Esophagus (tissue), 2 donors: ENCODE data around the gene TJP1. TPM values are rescaled to one million over a fixed set of nuclear protein-coding genes. Genes with fewer than 3 reads are reported as not detected.

Experiments
- H3K27ac ChIP-seq, 2 donors: one replicate each; pipeline ENCODE4 v1.5.1; 2013; ENCODE audit warnings: low read depth in 2 of 2, mild to moderate bottlenecking in 2 of 2, inconsistent platforms in 1 of 2, low read length in 1 of 2, moderate library complexity in 1 of 2
- H3K27me3 ChIP-seq, 2 donors: one replicate each; pipeline ENCODE4 v1.6.1; 2013; ENCODE audit warnings: low read length in 2 of 2, control low read depth in 1 of 2, mild to moderate bottlenecking in 1 of 2; ENCODE audit not compliant: insufficient read depth in 2 of 2, control insufficient read depth in 1 of 2
- H3K36me3 ChIP-seq, 2 donors: one replicate each; pipeline ENCODE4 v1.6.1; 2013; ENCODE audit warnings: low read length in 1 of 2; ENCODE audit not compliant: control insufficient read depth in 2 of 2, insufficient read depth in 2 of 2
- H3K4me1 ChIP-seq, 2 donors: one replicate each; pipeline ENCODE4 v1.6.1; 2013; ENCODE audit warnings: low read length in 1 of 2; ENCODE audit not compliant: control insufficient read depth in 2 of 2, insufficient read depth in 2 of 2
- H3K4me3 ChIP-seq, 2 donors: one replicate each; pipeline ENCODE4 v1.5.1; 2013; ENCODE audit warnings: low read length in 2 of 2, mild to moderate bottlenecking in 2 of 2, low read depth in 1 of 2, moderate library complexity in 1 of 2
- H3K9me3 ChIP-seq, 2 donors: one replicate each; pipeline ENCODE4 v1.6.1; 2013; ENCODE audit warnings: mild to moderate bottlenecking in 2 of 2, low read depth in 1 of 2, low read length in 1 of 2, moderate library complexity in 1 of 2; ENCODE audit not compliant: control insufficient read depth in 2 of 2, insufficient read depth in 1 of 2
- WGBS, 2 donors: extraction: QIAGEN DNeasy Blood & Tissue Kit; methylation state at CpG; one replicate each; pipeline ENCODE4 v1.1.7; 2013; 5-methylcytosine and 5-hydroxymethylcytosine counted together
- polyA plus RNA-seq, 2 donors: library from polyadenylated mRNA; stranded (reverse); fragments of 200-250 nt; gene quantifications; one replicate each; pipeline ENCODE4 v1.2.3, GENCODE V29; 2013
- donor health status: healthy with polysubstance abuse.
- donor health status: Bipolar disorder and iron deficiency.

TJP1 gene
- polyA plus RNA-seq, 2 donors = 43.5 to 47.8 TPM

DNA sequence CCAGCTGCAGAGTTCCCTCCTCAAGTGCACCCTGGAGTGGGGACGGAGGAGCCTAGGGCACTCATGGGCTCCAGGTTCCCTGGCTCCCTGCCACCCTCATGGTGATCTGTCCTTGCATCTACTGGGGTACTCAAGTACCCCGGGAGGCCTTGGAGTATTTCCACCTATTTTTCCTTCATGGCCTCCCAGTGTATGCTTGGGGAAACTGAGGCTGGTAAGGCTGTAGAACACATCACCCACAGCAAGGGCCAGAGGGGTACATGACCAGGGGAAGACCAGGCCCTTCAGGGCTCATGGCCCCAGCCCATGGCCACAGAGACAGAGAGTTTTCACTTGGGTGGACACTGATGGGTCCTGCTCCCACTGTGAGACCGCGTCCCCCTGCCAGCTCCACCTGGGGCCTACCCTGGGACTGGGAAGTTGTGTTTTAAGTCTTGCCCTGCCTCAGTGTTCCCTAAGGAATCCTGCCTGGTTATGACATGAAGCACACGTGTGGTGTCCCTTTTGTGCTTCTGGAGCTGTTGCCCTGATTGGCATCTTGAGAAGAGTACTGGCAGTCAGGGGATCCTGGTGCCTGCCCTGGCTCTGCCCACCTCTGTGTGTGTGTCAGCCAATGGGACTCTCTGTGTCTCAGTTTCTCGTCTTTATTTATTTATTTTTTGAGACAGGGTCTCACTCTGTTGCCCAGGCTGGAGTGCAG, 132.8 kb downstream of the TJP1 start:
- WGBS, 2 donors = 91 to 92% methylated on average over 6 of the region's 6 CpGs
- Histone ChIP-seq H3K9me3 (peaks cover 0 to 2% of the 10 kb centered on the region in 2 donors), H3K36me3 (no peaks in the 10 kb centered on the region), H3K4me1 (peaks cover 0 to 9% of the 10 kb centered on the region in 2 donors), H3K4me3 (no peak overlapping the region), H3K27ac (no peak overlapping the region), H3K27me3 (no peaks in the 10 kb centered on the region)

DNA sequence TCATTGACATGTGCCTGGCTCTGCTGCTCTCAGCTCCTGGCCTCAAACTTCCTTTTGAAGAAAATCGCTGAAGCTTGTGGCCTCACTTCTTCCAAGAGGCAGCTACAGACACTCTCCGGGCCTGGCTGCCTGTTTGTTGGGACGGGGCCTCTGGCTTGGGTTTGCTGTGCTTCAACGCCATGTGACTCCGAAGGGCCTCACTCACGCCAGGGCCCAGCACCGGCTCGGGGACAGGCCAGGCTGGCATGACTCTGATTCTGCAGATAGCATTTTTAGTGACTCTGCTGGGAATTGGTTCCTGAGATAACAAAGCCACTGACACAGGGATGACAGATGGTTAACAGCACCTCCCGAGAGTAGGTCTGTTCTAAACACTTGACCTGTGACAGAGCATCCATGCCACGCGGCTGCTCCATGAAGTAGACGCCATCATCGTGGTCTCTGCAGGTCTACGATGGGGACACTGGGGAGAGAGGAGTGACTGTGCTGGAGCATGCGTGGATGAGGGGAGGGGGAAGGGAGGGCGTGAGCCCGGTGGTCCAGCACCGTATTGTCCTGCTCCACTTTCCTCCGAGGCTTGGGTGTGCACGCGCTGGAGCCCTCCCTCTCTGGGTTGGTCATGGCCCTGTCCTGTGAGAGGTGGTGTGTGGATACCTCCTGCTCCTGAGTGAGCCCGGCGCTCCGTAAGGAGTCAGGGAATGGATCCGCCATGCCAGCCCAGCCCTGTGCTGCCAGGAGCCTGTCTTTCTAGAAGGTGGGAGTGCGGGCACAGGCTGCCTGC, 133.6 kb downstream of the TJP1 start:
- H3K9me3 ChIP-seq = peaks cover 0 to 2% of the 10 kb centered on the region in 2 donors
- 89 to 90% methylated on average over 26 of the region's 26 CpGs for WGBS, 2 donors
- no peak overlapping the region for H3K27ac ChIP-seq
- no peaks in the 10 kb centered on the region for H3K27me3 ChIP-seq
- H3K36me3 ChIP-seq = no peaks in the 10 kb centered on the region
- no peak overlapping the region for H3K4me3 ChIP-seq
- peaks cover 0 to 9% of the 10 kb centered on the region in 2 donors for H3K4me1 ChIP-seq

DNA sequence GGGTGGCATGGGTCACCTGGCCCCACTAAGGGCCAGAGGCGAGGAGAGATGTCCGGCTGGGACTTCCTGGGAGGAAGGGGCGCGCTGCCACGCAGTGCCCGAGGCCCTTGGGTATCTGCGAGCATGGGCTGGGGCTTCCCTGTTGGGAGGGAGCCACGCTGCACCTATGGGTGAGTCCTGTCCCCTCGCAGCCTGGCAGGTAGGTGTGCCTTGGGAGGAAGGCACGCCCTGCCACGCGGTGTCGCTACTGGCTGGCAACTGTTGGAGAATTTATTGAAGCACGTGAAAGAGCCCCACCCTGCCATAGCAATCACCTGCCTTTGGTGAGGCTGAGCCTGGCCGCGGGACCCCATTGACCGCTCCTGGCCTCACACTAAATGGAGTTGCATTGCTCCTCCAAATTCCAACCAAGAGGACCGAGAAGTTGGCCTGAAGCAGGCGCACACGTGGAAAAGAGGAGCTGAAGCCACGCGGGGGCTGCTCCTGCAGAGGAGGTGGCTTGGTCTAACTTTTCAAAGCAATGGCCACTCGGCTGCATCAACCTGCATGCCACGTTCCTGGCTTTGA, 134.2 kb downstream of the TJP1 start:
- WGBS, 2 donors = 61 to 75% methylated on average over 24 of the region's 24 CpGs
- Histone ChIP-seq H3K9me3 (peaks cover 0 to 2% of the 10 kb centered on the region in 2 donors), H3K36me3 (no peaks in the 10 kb centered on the region), H3K27me3 (no peaks in the 10 kb centered on the region), H3K4me3 (no peak overlapping the region), H3K4me1 (peaks cover 0 to 9% of the 10 kb centered on the region in 2 donors), H3K27ac (no peak overlapping the region)

DNA sequence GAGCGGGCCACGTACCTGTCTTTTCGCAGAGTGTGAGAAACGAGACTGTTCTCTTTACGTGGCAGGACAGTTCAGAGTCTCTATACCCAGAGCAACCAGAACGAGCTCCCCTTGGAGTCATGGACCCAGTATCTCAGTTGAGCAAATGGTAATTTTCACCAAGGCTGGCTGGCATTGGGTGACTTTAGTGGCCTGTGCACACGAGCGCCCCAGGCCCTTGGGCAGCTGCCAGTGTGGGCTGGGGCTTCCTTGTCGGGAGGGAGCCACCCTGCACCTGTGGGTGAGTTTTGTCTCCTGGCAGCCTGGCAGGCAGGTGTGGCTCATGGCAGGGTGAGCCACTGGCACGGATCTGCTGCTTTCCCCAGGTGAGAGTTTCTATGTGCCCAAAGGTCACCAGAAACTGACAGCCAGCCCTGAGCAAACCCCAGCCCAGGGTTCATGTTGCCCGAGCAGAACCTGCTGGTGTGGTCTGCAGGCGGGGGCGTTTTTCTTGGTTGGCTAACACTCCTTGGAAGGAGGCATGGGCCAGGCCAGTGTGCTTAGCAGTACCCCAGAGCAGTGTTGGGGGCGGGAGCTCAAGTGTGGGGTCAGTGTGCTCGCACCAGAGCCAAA, 135.0 kb downstream of the TJP1 start:
- Histone ChIP-seq H3K9me3 (peaks cover 0 to 2% of the 10 kb centered on the region in 2 donors), H3K36me3 (no peaks in the 10 kb centered on the region), H3K27ac (no peak overlapping the region), H3K4me1 (peaks cover 0 to 9% of the 10 kb centered on the region in 2 donors), H3K27me3 (no peaks in the 10 kb centered on the region), H3K4me3 (no peak overlapping the region)
- 46 to 49% methylated on average over 15 of the region's 15 CpGs for WGBS, 2 donors

DNA sequence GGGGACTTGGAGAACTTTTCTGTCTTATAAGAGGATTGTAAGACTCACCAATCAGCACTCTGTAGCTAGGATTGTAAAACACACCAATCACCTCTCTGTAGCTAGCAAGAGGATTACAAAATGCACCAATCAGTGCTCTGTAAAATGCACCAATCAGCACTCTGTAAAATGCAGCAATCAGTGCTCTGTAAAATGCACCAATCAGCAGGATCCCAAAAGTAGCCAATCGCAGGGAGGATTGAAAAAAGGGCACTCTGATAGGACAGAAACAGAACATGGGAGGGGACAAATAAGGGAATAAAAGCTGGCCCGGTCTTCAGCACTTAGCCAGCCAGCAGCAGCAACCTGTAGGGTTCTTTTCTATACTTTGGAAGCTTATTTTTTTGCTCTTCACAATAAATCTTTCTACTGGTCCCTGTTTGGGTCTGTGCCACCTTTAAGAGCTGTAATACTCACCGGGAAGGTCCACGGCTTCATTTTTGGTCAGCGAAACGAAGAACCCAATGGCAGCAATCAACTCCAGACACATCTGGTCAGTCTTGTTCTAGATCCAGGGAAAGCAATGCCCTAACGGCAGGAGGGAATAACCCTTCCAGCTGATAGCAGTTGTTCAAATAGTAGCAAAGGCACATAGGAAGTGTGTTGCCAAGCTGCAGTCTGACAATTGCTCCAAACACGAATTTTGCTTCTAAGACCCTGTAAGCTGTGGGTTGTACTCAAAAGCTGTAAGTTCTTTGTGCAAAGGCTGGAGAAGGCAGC, 135.6 kb downstream of the TJP1 start:
- Histone ChIP-seq H3K36me3 (no peaks in the 10 kb centered on the region), H3K9me3 (peaks cover 0 to 2% of the 10 kb centered on the region in 2 donors), H3K4me3 (no peak overlapping the region), H3K4me1 (peaks cover 0 to 9% of the 10 kb centered on the region in 2 donors), H3K27me3 (no peaks in the 10 kb centered on the region), H3K27ac (no peak overlapping the region)
- 66 to 67% methylated on average over 8 of the region's 8 CpGs for WGBS, 2 donors

DNA sequence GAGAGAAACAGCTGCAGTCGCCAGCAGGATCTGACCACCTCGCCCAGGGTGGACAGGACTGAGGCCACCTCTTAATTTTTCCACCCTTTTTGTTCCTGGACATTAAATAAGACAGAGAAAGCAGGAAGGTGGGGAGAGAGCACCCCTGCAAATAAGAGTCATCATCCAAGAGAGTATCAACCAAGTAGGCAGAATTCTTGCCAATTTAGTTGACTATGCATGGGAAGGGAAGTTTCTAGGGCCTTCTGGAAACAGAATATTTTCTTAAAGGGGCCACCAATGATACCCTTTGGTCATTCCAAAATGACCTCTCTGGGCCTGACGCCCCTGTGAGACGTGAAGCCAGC, 136.2 kb downstream of the TJP1 start:
- 82 to 90% methylated on average over 4 of the region's 4 CpGs for WGBS, 2 donors
- Histone ChIP-seq H3K4me1 (peaks cover 0 to 9% of the 10 kb centered on the region in 2 donors), H3K27me3 (no peaks in the 10 kb centered on the region), H3K9me3 (peaks cover 0 to 2% of the 10 kb centered on the region in 2 donors), H3K27ac (no peak overlapping the region), H3K4me3 (no peak overlapping the region), H3K36me3 (no peaks in the 10 kb centered on the region)

DNA sequence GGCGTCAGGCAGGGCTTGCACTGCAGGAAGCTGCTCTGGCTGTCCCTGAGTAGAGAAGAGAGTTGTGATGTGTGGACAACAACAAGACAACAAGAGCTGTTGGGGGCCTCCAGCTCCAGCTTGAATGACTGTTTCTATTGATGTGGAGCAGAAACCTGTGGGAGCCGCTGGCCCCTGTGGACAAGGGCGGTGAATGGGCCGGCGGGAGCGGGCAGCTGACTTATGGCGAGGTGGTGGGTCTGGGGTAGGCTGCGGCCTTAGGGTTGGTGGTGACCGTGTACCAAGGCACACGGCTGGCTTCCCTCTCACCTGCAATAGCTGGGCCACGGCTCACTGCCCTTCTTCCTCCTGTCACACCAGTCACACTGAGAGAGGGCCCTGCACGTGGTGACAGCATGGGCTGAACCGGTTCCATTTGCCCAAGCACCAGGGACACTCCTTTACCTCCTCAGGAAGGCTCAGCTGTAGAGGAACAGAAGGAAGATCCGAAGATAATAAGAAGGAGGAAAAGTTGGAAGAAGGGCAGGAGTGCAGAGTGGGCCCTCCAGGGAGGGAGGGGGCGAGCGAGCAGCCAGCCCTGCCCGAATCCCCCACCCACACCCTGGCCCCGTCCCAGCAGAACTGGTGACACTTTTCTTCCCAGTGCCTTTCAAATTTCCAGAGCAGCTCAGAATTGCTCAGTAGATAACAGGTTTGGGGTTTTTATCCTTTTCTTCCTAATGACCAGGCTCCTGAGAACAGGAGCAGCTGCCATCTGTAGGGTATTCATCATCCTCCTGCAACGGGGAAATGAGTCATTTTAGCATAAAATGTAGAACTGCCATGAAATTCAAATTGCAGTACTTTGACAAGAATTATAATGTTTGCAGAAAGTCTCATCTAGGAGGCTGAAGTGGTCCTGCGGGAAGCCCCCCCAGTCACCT, 136.9 kb downstream of the TJP1 start:
- 77 to 81% methylated on average over 20 of the region's 20 CpGs for WGBS, 2 donors
- H3K36me3 ChIP-seq = no peaks in the 10 kb centered on the region
- H3K9me3 ChIP-seq = peaks cover 0 to 2% of the 10 kb centered on the region in 2 donors

DNA sequence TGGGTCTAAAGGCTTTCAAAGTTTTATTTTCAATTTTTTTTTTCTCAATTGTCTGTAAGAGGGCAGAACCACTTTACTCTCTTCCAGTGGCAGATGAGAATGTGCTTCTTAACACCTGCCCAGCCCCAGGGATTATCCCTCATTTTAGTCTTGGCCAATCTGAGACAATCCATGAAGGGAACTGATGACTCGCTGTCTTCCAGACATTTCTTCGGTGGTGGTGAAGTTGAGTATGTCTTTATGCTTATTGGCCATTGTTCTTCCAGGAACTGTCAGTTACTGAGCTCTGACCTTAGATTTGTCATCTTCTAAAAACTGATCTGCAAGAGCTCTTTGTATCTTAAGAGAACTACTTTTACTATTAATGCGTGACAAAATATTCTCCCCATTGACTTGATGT, 139.5 kb downstream of the TJP1 start:
- Histone ChIP-seq H3K4me3 (no peak overlapping the region), H3K9me3 (no peaks in the 10 kb centered on the region), H3K27me3 (no peaks in the 10 kb centered on the region), H3K4me1 (peaks cover 0 to 6% of the 10 kb centered on the region in 2 donors), H3K36me3 (no peaks in the 10 kb centered on the region), H3K27ac (no peak overlapping the region)
- WGBS, 2 donors = 80 to 84% methylated on average over 3 of the region's 3 CpGs

More for the DNA sequence above, 136.9 kb downstream of the TJP1 start:
- no peak overlapping the region for H3K27ac ChIP-seq
- no peaks in the 10 kb centered on the region for H3K27me3 ChIP-seq
- H3K4me1 ChIP-seq = peaks cover 0 to 9% of the 10 kb centered on the region in 2 donors
- no peak overlapping the region for H3K4me3 ChIP-seq
